ENCODE data around the gene SLC2A4RG.

The SLC2A4RG gene

GRCh38 chr20:63778034-63778752 lies 38.6 kb downstream of the SLC2A4RG start:
- no peak for DNase-seq

- DNase-seq = no peak
Observed at GRCh38 chr20:63778857-63779256, 39.3 kb downstream of the SLC2A4RG start.

- no peak for DNase-seq
Observed at GRCh38 chr20:63781181-63781580, 41.6 kb downstream of the SLC2A4RG start.

DNA sequence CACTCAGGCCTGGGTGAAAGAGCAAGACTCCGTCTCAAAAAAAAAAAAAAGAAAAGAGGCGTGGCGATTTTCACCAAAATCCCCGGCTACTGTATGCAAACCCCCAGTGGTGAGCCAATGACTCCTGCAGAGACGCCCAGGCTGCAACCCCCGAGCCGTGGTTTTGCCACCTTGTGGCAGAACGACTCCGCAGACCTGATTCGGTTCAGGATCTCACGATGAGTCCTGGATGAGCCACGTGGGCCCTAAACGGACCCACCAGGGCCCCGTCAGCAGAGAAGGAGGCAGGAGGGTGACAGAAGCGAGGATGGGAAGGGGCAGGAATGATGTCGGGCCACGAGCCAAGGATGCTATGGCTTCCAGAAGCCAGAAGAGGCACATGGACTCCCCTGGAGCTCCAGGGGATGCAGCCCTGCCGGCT lies 42.5 kb downstream of the SLC2A4RG start:
- DNase-seq = no peak

DNA sequence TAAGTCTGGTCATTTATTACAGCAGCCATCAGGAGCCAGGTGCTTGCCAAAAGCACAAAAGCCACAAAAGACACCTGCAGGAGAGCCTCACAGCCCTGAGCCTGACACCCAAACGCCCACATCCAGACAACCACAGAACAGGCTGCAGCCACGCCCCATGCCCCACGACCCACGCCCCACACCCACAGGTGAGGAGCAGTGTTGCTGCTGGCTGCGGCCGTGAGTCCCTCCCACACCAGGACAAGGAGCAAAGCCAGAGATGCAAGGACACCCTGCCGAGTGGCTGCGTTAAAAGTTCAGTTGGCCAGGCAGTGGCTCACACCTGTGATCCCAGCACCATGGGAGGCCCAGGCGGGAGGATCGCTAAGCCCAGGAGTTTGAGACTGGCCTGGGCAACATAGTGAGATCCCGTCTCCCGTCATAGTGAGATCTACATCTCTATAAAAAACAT lies 43.0 kb downstream of the SLC2A4RG start:
- no peak for DNase-seq

- DNase-seq = no peak
Observed at GRCh38 chr20:63783970-63784369, 44.4 kb downstream of the SLC2A4RG start.

- no peak for DNase-seq
Observed at GRCh38 chr20:63785691-63786131, 46.1 kb downstream of the SLC2A4RG start.

DNA sequence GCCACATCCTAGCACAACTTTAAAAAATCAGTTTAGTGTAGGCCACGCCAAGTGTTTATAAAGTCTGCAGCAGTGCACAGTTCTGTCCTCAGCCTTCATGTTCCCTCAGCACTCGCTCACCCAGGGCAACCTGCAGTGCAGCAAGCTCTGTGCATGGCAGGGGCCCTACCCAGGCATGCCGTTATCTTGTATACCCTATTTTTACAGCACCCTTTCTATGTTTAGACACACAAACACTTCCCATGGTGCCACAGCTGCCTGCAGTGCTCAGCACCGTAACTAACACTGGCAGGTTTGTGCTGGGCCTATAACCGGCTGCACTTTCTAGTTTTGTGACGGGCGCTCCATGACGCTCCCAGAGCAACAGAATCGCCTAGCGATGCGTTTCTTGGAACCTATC lies 47.7 kb downstream of the SLC2A4RG start:
- DNase-seq = no peak

- DNase-seq = no peak
Observed at GRCh38 chr20:63787749-63788148, 48.2 kb downstream of the SLC2A4RG start.

- no peak for DNase-seq
Observed at GRCh38 chr20:63789836-63790571, 50.4 kb downstream of the SLC2A4RG start.

- no peak for DNase-seq
Observed at GRCh38 chr20:63790572-63791168, 51.1 kb downstream of the SLC2A4RG start.

DNA sequence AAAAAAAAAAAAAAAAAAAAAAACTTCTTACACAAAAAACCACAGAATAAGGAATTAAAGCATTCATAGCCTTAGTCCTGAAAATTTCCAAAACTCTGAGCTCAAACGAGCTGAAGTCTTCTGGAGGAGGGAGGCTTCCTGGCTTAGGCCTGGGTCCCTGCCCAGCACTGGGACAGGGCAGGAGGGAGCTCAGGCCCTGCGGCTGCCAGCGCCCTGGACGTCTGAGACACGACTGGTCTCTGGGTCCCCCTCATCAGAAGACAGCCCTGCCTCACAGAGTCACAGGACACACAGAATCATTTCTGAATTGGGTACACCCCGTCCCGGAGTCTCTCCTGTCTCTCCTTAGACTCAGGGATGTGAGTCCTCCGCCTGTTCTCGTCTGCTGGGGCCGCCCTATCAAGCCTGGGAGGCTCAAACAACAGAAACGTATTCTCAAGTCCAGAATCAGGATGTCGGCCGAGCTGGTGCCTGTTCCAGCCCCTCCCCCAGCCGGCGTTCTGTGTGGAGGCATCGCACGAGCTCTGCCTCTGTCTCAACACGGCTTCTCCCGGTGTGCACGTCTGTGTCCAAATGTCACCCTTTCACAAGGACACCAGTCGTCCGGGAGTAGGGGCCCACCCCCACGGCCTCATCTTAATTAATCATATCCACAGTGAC lies 52.1 kb downstream of the SLC2A4RG start:
- no peak for DNase-seq

DNA sequence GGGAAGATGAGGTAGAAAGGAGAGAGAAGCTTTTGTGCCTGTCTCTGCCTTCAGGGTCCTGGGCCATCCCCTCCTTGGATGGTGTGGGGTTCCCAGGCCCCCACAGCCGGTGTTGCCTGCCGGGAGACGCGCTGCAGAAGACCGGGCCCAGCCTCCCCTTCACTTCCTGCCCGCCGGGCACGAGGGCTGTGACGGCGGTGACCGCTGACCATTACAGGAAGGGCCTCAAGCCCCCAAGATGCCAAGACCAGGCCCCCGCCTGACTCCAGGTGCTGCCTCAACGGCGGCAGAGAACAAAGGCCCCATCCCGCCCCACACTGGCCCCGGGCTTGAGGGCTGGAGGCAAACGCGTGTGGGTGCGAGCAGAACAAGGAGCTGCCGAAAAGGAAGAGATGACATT lies 53.3 kb downstream of the SLC2A4RG start:
- no peak for DNase-seq
